ENCODE measurements around the gene ZDHHC9.

- TF ChIP-seq, protein P1, sequence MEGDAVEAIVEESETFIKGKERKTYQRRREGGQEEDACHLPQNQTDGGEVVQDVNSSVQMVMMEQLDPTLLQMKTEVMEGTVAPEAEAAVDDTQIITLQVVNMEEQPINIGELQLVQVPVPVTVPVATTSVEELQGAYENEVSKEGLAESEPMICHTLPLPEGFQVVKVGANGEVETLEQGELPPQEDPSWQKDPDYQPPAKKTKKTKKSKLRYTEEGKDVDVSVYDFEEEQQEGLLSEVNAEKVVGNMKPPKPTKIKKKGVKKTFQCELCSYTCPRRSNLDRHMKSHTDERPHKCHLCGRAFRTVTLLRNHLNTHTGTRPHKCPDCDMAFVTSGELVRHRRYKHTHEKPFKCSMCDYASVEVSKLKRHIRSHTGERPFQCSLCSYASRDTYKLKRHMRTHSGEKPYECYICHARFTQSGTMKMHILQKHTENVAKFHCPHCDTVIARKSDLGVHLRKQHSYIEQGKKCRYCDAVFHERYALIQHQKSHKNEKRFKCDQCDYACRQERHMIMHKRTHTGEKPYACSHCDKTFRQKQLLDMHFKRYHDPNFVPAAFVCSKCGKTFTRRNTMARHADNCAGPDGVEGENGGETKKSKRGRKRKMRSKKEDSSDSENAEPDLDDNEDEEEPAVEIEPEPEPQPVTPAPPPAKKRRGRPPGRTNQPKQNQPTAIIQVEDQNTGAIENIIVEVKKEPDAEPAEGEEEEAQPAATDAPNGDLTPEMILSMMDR (IDR thresholded peaks at IDR 0.05; ENCODE audit: insufficient read depth, low read depth, low read length): no peak
- TF ChIP-seq EZH2 (IDR thresholded peaks at IDR 0.05; ENCODE audit: insufficient read depth, low read length): no peak
Measured at GRCh38 chrX:129755779-129756650, 87.7 kb downstream of the ZDHHC9 start.

All from astrocyte (in vitro differentiated cells and primary cell).